NCI-H128 (cell line): ENCODE data around the gene PLB1.

Experiments
- DNase-seq: peaks from one replicate; lab custom pipeline; 2025; ENCODE audit not compliant: unreplicated experiment; lab: John Stamatoyannopoulos, UW

Gene PLB1

DNA sequence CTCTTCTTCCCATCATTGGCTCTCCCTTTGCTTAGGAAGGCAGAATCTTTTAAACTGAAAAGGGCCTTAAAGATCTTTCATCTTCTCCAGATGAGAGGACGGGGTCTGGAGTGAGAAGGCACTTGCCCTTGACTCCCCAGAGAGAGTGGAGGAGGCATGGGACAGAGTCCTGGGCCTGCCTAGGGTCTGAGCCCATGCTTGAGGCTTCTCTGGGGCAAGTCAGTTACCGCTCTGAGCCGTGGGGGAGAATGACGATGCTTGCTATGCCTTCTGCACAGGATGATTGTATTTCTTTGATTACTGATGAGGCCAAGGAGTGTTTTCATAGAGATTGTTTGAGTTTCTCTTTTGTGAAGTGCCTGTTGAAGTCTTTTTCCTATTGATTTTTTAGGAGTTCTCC is 921 bp downstream of the PLB1 start:
- DNase-seq = no peak

DNA sequence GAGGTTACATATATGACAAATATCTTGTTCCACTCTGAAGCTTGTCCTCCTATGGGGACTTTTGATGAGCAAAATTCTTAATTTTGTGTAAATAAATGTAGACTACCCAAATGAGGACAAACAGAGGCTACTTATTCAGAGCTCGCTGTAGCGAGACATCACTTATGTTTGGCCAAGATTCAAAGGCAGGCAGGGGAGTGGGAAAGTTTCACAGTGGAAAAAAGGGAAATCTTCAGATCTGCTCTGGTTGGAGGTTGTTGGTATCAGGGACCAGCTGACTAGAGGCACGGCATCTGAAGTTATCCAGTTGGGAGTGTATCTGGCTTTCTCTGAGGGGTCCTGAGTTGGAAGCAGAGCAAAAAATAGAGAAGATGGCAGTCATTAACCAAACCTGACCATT is 1.3 kb downstream of the PLB1 start:
- no peak for DNase-seq

DNA sequence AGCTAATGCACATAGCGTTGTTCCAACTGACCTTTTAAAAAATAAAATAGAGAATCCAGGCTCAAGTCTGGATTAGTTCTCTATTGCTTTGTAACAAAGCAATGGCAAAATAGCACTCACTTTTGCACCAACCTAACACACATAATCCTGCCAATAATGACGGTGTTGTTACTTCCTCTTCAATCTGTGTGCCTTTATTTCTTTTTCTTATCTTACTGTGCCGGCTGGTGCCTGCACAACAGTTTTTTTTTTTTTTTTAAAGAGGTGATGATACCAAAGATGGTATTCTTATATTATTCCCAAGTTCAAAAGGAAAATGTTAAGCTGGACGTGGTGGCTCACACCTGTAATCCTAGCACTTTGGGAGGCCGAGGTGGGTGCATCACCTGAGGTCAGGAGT is 3.4 kb downstream of the PLB1 start:
- no peak for DNase-seq

DNA sequence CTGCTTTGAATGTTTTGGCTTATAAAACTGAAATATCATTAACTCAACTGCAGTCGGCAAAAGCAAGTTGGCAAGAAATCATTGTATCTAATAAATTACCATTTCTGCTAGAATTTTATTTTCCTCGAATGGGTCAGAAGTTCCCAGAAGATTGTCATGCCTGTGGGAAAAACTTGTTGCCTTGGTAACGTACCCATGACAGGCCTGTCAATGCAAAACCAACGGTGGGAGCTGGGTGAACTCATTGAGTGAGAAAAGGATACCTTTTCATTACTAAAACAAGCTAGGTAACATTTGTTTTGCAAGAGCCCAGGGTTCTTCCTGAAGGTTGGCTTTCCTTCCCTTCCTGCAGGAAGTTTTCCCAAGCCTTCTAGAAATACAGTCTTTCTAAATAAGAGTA is 9.5 kb downstream of the PLB1 start:
- no peak for DNase-seq

DNA sequence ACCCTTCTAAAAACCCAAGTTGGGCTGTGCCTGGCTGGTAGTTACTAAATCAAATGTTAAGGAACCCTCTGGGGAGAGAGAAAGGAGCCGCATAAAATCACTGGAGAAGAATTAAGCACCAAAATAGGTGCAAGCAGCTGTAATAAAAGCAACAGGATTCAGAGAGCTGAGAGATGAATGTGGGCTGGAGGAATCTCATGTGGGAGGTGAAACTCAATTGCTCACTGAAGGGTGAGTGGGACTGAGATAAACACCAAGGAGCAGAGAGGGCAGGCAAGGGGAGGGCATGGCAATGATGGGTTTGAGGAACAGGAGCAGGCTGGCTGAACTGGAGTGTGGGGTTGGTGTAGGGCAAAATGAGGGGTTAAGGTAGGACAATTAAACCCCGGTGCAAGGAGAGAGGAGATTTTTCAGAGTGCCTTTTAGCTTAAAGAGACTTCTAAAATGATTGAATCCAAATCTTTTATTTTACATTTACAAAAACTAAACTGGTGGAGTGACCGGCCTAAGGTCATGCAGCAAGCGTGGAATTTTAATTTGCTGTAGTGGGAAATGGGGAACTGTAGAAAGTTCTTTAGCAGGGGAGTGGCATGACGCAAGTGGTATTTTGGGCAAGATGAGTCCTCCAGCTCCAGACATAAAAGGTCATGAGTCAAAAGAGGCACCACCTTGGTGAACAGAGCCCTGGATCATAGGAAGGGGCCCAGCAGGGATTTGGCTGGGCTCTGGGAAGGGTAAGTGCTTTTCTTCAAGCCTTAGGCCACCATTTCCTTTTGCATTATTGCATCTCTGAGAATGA is 10.5 kb downstream of the PLB1 start:
- no peak for DNase-seq

DNA sequence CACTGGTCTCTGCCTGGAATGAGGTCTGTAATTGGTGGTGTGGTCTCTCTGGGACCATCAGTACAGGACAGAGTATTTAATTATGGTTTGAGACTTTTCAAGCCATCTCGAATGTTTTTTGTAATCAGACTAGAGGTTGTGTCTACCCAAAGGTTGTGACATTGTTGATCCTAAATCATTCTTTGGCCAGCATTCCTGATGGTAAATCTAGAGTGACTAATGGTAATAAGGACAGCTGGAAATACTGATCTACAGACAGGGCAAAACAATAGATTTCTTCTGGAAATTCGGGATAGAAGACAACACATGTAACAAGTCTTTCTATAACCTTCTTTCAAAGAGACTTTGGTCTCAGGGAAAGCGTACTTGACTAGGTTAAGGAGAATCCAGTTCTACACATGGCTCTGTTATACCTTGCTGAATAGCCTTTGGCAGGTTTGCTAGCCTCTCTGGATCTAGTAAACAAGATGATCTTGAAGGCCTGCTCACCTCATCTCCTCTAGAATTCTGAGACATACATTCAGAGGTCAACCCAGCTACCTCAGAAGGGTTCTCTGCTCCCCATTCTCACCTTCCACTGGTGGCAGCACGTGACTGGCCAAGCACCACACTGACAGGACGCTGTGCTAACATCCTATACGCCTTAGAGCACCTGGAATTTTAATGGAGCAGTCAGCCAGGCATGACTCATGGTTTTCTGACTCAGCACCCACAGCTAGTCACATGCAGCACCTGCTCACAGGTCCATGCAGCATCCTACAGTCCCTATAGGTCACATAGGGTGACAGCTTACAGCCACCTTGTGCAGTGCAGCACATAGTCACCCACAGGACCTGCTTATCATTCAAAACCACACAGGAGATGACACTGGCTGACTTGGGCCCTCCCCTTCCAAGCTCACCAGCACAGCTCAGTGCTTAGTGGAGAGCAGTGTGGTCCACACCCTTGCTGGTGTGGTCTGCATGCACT is 12.2 kb downstream of the PLB1 start:
- DNase-seq = no peak

DNA sequence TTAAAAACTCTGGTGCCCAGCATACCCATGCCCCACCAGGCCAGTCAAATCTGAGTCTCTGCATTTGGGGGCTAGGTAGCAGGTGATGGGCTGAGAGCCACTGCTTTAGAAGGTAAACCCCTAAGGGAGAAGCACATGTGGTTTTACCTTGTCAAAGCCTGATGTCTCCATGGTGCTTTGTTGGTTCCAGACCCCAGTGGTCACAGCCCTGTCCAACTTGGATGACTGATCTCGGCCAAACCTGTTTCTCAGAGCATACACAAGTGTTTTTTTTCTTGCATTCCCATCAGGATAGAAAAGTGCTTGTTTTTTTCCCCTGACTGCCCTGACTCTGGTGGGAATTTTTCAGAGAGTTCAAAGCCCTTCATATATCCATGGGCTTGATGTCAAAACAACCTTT is 13.5 kb downstream of the PLB1 start:
- DNase-seq = no peak

DNA sequence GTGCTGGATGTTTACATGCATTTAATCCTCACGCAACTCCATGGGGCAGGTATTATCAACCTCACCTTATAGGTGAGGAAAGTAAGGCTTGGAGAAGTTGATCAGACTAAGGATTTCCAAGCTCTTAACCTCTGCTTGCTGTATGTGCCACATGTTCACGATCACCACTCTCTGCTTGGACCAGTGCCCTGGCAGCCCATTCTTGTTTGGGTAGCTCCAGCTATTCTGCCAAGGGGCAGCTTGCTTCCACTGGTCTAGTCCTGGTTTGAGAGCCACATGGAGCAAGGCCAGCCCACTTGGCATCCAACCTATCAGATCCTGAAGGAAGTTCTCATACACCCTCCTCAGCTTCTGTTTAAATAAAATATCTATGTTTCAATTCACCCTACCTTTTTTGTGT is 14.3 kb downstream of the PLB1 start:
- no peak for DNase-seq

DNA sequence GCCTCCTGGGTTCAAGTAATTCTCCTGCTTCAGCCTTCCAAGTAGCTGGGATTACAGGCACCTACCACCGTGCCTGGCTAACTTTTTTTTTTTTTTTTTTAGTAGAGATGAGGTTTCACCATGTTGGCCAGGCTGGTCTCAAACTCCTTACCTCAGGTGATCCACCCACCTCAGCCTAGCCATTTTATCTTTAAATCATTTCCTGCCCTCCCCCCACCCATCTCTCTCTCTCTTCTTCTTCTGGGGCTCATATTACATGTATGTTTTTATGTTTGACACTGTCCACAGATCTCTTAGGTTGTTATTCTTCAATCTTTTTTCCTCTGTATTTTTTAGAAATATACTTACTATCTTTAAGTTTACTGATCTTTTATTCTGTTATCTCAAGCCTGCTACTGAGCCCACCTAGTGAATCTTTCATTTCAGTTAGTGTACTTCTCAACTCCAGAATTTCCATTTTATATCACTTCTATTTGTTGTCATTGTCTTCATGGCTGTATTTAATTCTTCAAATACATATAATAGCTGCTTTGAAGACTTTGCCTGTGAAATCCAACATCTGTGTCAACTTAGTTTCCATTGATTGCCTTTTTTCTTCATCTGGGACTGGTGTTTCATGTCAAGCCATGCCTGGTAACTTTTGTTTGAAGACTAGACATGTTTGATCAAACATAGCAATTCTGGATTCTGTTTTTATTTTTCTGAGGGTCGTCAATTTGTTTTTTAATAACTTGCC is 16.2 kb downstream of the PLB1 start:
- no peak for DNase-seq

DNA sequence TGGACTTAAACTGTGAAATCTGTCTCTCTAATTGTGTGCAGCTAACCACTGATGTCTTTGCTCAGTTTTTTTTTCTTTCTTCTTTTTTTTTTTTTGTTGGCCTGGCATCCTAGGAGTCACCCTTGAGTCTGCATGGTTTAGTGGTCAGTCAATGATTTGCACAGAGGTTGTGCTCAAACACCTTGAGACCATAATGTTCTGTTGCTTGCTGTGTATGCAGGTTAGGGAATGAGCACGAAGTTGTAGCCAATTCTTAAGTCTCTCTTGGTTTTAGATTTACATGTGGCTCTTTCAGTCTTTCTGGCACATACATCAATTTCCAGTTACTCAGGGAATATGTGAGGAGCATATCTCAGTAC is 16.7 kb downstream of the PLB1 start:
- no peak for DNase-seq

DNA sequence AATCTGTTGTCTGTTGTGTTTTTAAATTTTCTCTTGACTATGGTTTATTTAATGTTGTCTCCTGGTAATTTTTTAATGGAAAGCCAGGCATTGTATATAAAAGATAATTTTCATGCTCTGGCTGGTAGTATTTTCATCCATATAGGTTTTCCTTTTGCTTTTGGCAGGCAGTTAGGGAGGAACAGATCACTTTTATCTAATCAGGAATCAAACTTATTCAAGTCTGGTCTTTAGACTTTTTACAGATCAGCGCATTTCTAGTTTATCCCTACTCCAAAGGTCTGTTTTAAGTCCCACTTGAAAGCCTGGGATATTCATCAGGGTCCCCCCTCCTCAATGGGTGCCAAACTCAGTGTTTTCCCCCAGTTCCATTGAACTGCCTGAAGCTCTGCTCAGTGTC is 17.2 kb downstream of the PLB1 start:
- no peak for DNase-seq

DNA sequence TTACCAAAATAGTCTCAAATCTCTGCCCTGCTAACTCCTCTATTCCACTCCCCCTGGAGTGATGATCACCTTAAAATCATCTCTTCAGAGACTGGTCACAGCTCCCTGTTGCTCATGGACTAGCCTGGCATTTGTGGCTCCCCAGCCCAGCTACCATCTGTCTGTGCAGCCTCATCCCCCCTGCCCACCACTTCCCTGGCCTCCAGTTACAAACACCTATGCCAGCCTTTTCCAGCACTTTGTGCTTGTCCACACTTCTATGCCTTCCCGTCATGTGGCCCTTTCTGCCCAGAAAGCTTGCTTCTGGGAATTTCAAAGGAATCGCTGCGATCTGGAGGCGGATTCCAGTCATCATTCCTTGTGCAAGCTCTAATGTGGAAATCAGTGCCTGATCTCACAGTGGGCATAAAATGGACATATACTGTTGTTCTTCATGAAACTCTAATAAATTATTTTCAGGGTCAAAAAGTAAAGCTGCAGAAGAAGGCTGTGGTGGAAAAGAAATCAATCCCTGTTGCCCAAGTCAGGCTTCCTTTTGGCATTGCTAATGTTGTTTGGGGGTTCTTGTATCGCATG is 19.4 kb downstream of the PLB1 start:
- no peak for DNase-seq

DNA sequence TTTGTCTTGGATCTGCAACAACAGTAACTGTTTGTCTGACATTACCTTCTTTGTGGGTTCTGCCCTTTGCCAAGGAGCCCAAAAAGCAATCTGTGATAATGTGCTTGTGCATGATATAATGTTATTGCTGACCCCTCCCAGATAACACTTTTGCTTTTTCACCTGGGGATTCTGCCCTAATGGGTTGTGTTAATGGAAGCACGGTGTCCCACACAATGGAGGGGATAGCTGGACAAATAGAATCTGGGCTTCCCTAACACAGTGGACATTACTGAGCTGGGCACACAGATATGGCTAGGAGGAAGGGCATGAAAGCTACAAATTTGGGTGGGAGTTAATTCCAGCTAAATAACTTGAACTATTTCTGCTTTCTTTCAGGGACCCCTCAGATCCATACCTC is 20.6 kb downstream of the PLB1 start:
- no peak for DNase-seq

DNA sequence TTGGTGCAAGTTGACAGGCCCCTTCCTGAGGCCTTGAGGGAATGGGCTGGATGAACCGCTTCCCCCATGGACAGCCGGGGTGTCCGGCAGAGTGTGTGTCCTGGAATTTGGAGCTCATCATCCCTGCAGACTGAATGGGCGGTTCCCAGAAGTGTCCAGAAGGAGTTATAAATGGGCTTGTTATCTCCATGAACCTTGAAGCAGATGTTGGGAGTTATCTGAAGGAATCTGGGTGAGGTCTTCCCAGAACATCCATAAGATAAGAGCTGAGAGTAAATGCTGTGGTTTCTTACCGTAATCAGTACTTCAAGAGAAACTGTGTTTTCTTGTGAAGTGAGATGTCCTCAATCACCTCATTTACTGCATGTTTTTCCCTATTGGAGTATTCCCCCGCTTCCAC is 21.1 kb downstream of the PLB1 start:
- DNase-seq = no peak

DNA sequence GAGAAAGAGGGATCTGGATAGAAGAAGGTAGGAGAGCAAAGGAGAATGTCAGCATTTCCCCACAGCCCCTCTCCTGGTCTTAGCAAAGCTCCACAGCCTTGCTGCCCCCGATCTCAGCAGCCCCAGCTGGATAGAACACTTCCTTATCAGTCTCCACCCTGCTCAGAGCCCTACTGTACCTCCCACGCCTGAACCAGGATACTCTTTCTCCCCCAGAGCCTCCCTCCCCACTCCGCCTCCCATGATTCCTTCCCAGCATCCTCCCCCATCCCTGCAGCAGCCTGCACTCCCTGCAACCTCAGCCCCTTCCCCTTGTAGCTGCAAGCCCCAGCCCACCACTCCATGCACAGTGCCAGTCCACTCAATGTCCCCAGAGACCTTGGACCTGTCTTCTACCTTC is 25.8 kb downstream of the PLB1 start:
- no peak for DNase-seq

DNA sequence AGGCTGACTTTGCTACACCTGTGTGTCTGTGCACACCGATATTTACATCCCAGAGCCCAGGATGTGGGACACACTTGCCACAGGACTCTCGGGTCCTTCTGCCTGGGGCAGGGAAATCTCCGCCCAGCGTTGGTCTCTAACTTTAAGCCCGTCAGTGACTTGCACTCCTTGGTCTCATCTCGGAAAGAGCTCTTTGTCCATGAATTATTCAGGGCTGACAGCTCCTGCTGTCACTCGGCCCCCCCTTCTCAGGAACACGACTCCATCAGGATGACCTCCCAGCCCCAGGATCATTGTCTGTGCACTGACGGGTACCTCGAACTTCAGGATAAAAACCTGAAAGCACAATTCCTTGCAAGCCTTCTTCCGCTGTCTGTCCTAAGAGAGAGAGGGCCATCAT is 26.6 kb downstream of the PLB1 start:
- DNase-seq = no peak

DNA sequence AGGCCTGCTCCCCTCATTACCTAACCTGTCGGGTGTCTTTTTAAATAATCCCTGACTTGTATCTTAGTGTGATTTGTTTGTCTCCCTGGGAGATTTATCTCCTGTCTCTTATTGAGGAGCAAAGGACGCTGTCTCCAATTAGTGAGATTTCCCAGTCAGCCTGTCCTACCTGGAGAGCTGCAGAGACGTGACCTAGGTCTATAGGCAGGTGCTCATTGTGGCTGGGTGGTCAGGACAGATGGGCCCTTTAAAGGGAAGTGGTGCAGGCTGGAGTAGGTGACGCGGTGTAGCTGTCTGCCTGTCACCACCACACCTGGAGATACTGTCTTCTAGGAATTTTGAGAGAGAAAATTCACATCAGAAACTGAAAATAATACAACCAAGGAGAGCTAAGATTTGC is 28.0 kb downstream of the PLB1 start:
- DNase-seq = no peak

DNA sequence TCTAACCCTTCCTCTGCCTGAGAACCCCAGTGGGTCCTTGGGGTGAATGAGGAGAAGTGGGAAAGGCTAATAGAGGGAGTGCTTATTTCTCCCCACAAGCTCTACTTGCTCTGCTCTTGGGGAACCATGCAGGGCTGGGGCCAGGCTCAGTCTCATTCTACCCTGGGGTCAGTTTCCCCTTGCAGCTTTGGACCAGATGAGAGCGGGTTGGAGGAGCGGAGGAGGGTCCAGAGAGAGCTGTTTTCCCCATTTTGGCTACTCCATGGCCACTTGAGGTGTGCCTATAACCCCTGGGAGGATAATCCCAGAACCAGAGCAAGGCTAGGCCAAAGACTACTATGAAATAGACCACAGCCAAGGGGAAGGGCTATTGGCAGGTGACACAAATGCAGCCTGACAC is 29.6 kb downstream of the PLB1 start:
- no peak for DNase-seq

DNA sequence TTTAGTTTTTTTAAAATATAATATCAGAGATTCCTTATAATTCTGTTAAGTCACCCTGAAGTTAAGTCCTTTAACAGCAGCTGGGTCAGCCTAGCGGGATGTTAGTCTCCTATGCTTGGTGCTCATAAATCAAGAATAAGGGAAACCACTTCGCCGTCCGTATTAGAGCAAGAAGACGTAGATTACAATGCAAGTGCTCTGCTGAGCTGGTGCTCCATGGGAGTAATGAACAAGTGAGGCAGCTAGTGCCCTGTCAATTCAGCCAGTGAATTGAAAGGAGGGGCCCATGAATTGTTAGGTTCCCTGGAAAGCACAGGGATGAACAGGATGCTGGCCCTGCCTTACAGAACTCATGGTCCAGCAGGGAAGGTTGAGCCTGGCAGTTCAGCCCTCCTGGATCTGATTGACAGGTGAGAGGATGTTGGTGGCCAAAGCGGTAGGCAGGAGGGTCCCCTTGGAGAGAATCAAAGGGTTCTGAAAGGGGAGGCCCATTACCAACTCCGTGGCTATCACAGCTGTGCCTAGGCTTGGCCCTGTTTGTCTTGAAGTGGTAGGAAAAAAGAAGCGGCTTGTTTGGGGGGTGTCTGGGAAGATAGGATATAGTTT is 30.8 kb downstream of the PLB1 start:
- no peak for DNase-seq

DNA sequence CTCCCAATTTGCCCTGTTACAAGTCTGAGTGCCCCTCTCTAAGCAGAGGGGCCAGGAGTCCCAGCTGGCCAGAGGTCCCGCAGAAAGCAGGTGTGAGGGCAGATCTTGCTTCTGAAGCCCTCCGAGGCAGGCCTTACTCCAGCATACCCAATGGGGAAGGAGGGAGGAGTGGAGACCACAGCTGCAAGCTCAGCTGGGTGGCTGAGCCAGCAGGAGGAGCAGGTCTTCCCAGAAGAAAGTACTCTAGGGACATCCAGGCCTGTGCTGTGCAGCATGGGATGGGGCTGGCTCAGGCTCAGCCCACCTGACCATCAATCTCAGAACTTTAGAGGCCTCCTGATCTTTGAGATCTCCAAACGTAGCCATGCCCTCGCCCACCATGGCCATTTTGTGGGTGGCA is 31.3 kb downstream of the PLB1 start:
- no peak for DNase-seq

DNA sequence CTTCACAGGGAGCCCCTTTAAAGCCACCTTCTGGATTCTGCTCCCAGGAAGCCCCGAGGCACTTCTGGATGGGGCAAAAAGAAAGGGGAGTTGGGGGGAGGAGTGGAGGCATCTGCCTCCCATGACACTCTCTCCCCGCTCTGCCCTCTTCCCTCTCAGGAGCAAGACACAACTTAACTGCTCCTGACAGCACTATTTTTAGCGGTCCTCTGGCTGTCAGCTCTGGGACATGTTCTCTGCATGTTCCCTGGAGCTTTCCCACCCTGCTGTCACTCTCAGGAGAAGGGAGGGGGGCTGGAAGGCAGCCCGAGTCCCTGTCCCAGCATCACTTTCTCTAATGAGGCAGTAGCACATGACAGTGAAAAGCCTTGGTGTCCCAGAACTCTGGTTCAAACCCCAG is 32.3 kb downstream of the PLB1 start:
- no peak for DNase-seq
